Hematopoietic multipotent progenitor cell (in vitro differentiated cells): ENCODE results near the gene EYA4. TPM values are rescaled to one million over a fixed set of nuclear protein-coding genes. Genes with fewer than 3 reads are reported as not detected.
A peak's percentile ranks its signal among the peaks of the same experiment; 100 is the strongest.

ENCODE experiments used
- DNase-seq, 3 donors: peaks; one replicate each; pipeline ENCODE4 v3.0.0-alpha.2; 2011 to 2015; ENCODE audit warnings: low read depth in 2 of 3, low spot score in 2 of 3
- total RNA-seq: library from RNA; depleted of rRNA; stranded (reverse); fragments of >200 nt; gene quantifications from one replicate; pipeline ENCODE4 v1.2.3, GENCODE V29; 2012

EYA4 gene, protein sequence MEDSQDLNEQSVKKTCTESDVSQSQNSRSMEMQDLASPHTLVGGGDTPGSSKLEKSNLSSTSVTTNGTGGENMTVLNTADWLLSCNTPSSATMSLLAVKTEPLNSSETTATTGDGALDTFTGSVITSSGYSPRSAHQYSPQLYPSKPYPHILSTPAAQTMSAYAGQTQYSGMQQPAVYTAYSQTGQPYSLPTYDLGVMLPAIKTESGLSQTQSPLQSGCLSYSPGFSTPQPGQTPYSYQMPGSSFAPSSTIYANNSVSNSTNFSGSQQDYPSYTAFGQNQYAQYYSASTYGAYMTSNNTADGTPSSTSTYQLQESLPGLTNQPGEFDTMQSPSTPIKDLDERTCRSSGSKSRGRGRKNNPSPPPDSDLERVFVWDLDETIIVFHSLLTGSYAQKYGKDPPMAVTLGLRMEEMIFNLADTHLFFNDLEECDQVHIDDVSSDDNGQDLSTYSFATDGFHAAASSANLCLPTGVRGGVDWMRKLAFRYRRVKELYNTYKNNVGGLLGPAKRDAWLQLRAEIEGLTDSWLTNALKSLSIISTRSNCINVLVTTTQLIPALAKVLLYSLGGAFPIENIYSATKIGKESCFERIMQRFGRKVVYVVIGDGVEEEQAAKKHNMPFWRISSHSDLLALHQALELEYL
- total RNA-seq, result under 0.01 TPM

DNA sequence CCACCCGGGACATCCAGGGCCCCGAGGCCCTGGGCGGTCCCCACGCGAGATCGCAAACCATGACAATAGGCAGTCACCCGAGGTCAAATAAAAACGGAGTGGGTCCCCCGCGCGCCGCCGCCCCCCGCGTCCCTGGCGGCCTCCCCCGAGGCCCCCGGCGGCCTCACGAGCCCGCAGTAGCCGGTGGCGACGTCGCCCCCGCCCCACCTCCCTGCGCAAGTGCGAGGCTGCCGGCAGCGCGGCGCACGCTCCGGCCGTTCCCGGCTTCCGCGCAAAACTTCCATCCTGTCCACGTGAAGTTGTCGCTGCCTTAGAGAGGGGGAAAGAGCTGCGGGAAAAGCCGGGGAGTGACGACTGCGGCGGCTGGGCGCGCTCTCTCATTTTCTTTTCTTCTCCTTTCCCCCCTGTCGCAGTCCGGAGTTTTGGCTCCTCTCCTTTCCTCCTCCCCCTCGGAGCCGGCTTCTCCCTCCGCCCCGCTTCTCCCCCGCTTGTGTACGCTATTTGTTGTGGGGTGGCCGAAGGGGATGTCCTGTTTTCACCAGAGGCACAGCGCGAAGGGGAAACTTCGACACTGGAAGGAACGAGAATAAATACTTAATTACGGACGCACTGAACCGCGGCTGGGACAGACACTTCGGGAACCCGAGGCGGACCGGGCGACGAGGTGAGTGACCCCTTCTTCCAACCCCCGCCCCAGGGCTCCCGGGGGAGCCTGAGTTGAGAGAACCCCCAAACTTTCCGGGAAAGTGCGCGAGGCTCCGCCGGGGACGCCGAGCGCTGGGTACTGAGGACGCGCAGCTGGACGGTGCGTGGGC, at the start of gene EYA4:
EYA4 (plus strand) TSS at position 272 of the 815 bp plus-strand sequence. CDS start 33,424 bp downstream, outside the sequence.
- peak in 2 of 3 donors; percentile 12 to 19 for DNase-seq

DNA sequence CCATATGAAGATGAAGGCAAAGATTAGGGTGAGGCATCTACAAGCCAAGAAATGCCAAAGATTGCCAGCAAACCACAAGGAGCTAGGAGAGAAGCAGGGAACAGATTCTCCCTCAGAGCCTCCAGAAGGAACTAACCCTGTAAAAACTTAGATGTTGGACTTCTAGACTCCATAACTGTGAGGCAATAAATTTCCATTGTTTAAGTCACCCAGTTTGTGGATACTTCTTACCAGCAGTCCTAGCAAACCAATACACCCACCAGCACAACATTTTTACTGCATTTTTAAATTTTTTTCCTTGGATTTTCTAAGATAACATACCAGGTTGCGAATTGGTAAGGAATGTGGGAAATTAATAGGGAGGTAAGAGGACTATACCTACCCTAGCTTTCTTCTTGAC, 47.8 kb upstream of the EYA4 start:
- DNase-seq, result no peak

DNA sequence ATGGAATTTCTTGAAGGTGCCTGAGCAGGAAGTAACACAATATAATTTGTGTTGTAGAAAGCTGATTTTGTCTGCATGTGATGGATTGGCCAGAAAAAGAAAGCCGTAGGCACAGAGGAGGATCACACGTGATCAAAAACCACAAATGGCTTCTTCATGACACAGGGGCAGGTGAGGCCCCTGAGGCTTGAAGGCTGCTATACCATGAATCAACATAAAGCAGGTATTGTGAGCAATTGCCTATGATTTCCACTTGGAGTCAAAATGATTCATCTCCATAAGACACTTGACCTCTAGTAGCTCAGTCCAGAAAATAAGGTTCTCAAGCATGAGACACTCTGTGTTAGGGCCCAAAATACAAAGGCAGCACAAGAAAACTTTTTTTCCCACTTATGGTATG, 42.4 kb upstream of the EYA4 start:
- no peak for DNase-seq

DNA sequence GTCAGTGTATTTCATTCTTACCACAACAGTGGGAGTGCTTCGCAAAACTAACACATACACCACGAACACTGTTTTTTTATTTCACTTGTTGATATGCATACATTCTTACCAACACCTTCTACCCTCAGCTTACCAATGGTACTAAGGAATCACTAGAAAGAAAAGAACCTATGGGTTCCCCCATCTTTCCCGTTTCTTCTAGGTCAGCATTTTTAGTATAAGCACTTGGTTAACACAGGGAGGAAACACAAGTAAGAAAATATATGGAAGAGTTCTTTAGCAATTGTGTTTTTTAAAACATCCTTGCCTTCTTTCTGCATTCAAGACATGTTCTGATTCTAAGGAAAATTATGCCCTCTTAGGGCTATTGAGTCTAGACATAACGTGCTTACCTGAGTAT, 39.9 kb upstream of the EYA4 start:
- DNase-seq, result no peak

DNA sequence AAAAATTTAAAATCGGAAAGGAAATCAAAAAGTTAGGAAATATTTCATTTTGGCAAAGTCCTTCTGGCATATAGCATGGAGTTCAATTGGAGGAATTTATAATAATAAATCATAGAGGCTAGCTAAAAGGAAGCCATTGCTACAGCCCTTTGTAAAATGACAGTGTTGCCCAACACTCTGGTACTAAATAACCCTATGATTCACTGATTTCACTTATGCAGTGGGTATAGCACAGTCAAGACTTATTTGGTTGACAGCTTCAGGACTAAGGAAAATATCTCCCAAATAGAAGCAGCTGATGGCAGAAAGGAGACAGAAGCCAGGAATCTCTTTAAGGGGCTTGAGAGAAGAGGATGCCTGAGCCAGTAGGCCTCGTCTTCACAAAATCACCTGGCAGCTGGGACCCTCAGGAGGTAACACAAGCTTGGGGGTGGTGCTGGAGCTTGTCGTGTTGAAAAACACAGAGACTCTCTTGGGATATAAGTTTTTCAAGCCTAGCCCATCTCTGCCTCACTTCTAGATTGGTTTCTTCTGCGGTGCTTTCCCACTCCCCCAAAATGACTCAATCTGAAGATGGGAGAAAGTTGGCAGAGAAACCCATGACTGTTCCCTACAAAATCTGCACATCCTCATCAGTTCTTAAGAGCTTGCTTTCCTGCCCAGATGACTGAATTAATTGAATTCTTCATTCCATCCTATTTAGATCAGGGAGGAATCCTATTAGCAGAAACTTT, 38.4 kb upstream of the EYA4 start:
- no peak for DNase-seq

DNA sequence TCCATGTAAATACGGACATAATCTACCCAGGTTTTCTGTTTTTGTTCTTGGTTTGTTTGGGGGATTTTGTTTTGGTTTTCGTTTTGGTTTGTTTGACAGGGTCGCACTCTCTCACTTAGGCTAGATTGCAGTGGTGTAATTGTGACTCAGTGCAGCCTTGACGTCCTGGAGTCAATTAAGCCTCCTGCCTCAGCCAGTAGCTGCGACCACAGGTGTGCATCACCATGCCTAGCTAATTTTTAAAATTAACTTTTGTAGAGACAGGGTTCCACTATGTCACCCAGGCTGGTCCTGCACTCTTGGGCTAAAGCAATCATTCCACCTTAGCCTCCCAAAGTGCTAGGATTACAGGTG, 37.8 kb upstream of the EYA4 start:
- DNase-seq, result no peak

DNA sequence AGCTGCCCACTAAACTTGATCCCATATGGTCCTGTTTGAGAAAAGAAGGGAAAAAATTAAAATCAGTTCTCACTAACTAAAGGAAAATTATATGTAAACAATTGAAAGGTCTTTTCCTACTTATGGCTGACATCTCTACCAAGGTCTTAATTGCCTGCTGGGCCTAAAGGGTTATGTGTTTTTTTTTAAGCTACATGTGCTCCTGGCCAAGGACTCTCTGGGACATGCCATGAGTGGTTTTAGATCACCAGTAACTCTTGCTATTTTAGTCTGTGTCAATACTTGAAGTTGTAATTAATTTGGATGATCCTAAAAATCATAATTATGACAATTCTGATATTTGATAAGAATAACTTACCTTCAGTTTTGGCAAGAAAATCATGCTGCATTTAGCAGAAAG, 35.9 kb upstream of the EYA4 start:
- no peak for DNase-seq

DNA sequence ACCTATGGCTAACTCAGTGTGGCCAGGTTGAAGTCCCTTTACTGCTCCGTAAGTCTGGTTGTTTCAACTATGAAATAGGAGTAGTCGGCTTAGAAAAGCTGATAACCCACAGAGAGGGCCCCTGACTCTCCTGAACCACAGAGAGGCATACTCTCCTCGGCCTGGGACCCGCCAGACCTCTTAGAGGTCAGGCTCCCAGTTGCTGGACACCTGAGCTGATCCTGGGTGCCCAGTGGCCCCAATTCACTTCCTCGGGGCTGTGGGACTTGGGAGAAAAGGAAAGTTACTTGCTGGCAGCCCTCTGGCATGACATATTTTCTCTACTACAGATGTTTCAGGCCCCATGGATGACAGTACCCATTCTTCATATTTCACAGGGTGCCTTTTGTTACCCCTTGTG, 34.2 kb upstream of the EYA4 start:
- DNase-seq, result no peak

DNA sequence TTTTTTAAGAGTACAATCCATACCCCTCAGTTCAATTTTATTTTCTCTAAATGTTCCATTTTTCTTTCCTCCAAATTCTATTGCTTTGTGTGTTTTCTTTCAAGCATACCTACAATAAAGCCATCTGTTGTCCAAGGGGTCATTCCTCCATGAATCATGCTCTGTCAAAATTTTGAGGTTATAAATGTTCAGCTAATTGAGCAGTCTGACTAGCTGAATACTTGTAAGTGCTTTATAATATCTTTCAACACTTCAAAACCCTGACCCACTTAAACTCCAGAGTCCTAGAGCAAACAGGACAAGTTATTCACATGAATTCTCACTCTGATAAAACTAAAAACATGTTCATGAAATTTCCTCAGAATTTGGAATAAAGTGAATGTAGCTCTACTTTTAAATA, 33.4 kb upstream of the EYA4 start:
- DNase-seq, result no peak

DNA sequence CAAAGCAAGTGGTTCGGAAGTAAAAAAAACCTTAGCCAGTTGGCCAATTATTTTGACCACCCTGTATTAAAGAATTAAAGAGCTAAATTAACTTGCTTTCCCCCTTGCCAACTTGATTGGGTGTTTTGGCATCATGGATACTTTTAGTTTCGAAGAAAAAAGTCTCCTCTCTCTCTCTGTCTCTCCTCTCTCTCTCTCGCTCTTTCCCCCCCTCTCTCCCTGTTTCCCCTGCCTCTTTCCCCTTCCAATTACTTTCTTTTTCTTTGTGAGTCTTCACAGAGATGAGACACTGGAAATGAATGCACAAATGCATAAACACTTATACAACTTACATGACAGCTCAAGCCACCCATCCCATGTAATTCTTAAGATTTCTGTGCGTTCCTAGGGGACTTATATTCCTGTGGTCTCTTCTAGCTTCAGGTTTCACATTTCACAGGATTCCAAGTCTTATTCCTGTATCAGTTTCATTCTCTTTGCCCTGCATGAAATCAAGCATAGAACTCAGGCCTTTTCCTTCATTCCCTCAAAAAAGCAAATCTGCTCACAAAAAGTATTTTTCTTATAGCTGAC, 32.9 kb upstream of the EYA4 start:
- DNase-seq, result no peak

DNA sequence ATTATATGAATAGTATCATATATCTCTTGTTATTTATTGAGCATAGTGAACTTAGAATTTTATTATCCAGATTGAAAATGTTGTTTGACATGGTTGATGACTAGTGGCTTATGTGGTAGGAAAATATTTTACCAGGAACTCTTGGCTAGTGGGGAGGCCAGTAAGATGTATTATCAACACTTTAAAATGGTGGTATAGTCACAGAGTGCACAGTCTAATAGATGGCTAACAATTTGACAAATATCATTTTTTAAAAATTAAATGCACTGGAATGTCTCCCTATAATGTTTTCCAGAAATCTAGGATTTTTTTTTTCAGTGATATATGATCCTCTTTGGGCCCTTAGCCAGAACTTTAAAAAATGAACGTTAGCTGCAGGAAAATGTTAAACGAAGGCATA, 26.9 kb upstream of the EYA4 start:
- no peak for DNase-seq

DNA sequence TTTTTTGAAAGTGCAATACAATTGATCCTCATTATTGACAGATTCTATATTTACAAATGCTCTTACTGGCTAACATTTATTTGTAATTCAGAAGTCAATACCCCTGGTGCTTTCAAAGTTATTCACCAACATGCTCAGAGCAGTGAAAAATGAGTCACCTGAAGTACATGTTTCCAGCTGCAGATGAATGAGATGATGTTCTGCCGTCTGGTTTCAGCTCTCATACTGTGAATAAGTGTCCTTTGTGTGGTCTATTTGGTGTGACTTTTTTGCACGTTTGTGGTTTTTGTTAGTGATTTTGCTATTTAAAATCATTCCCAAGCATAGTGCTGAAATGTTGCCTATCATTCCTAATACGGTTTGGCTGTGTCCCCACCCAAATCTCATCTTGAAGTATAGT, 22.3 kb upstream of the EYA4 start:
- DNase-seq, result no peak

DNA sequence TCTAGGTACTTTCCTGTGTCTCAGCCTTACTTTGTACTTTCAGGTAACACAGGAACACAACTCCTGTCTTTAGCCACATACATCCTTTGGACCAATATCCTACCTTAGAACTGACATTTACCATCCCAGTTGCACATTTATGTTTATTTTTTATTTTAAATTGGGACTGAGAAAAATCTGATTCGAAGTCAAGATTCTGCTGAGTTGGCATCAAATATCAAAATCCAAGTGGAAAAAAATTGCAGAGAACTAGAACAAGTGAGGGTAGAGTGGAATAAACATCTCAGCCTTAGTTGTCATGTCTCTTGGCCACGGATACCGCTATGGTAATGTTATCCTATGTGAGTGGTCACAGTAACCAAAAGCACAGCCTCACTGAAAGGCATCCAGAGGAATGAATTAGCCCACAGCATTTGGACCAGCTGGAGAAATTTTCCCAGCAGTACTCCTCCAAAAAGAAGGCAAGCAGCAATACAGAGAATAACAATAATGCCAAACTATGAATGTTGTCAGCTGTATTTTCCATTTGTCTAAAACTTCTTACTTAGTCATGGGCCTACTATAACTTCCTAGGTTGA, 17.6 kb upstream of the EYA4 start:
- no peak for DNase-seq

DNA sequence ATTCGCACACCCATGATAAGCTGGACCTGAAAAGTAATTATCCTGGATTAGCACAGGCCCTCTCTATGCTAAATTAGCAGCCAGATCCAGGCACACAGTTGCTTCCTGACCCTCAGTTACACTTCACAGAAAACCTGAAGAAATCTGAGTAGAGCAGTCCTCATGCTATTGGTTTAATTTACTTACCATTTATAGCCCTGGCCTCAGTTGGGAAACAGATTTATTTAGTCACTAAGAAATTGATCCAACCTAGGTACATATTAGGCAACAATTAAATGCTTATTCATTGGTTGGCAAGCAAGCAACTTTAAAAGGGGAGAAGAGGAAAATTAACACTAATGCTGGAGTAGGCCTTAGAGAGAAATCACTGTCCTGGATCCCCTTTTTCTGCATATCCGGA, 15.6 kb upstream of the EYA4 start:
- DNase-seq, result no peak

DNA sequence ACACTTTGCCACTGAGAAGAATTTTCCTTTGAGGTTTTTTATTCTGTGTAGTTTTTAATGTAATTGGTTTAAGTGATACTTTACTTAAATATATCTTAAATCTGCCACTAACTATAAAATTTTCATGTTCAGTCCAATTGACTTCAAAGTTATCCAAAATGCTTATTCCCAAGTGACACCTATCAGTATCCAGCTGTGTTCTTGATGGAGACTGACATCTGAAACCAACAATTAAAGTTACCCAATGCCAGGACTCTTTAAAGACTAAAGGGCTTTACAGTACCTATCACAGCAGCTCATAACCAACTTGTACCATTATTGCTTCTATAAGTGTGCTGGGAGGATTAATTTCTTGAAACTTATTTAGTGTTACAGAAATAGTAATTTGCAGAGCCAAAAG, 13.8 kb upstream of the EYA4 start:
- no peak for DNase-seq

DNA sequence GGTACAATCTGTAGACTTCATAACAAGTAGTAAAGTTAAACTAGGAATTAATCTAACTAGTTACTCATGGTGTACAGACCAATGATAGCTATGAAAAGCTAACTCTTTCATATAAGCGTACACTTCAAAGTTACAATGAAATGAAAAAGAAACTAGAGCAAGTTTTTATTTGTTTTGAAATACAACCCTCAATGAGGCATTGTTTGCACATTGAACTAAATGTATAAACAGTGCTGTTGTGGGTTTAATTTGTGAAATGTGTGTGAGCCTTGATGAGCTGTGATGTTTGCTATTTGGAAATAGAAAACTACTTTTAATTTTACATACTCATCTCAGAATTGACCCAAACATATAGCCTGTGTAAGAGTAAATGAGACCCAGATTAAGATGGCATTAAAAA, 11.1 kb upstream of the EYA4 start:
- DNase-seq, result no peak

DNA sequence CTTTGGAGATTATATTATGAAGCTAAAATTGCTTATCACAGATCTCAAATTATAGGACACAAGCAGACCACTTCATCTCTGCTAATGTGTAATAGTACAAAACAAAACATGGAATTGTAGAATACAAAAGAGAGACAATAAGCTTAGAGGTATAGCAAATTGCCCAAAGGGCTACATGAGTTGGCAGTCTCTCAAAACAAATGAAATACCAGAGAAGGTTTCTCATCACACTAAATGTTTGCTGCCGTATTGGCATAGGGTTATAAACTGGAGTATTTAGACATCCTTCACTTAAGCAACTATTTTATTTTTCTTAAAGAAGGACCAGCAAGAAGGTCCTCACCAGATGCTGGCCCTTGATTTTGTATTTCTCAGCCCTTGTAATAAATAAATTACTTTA, 5.9 kb upstream of the EYA4 start:
- no peak for DNase-seq

DNA sequence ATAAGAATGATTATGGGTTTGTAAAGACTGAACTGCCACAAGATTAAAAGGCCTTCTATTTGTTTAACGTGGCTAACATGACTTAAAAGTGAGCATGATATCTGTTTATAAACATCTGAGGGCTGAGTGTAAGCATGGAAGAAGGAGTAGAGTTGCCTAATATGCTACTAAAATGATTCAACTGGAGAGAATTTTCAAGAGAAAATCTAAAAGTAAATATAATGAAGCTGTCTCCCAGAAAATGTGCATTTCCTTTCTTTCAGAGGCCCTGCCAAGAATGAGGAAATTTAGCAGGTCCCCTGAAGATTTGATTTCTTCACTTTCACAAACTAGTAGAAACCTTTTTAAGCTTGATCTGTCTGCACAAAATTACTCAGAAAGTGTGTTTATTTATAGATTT, 4.2 kb upstream of the EYA4 start:
- DNase-seq, result no peak

DNA sequence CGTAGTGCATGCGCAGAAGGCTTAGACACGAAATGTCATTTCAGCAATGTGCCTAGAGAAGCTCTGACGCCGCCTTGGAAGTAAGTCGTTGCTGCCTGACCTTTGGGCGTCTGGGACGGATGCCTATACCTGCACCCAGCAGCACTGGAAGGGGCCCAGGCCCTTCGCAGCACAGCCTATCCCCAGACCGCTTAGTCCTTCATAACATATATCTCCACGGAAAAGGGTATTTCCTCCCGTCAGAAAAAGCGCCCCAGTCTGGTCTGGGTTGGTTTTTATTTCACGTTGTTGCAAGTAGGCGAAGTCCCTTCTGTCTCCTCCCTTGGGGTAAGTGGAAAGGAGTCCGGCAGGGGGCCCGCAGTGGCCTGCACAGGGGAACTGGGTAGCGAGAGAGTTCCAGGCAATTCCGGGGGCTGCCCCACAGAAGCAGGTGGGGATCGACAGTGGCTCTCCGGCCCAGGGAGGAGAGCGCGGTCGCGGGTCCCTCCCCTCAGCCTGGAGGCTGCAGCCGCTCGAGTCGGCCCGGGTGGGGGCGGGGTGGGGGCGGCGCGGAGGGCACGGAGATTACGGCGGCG, 559 bp upstream of the EYA4 start:
- peak in 2 of 3 donors; percentile 24 for DNase-seq
